Fibroblast of mammary gland (primary cell): Measurements from ENCODE around the gene PAQR6.

ENCODE experiments used
- DNase-seq: peaks from one replicate; pipeline ENCODE4 v3.0.0-alpha.2; 2010; ENCODE audit warnings: low read depth
- H3K4me3 ChIP-seq: 2 replicates; pipeline ENCODE4 v1.5.1; 2011; ENCODE audit warnings: low read depth, mild to moderate bottlenecking, low read length, moderate library complexity; ENCODE audit not compliant: control insufficient read depth
- TF ChIP-seq, protein P1 (sequence below): conservative IDR thresholded peaks from 2 replicates; pipeline ENCODE4 v1.5.1; 2011; ENCODE audit warnings: low read depth, low read length, inconsistent platforms; ENCODE audit not compliant: control insufficient read depth, insufficient read depth

Gene PAQR6

DNA sequence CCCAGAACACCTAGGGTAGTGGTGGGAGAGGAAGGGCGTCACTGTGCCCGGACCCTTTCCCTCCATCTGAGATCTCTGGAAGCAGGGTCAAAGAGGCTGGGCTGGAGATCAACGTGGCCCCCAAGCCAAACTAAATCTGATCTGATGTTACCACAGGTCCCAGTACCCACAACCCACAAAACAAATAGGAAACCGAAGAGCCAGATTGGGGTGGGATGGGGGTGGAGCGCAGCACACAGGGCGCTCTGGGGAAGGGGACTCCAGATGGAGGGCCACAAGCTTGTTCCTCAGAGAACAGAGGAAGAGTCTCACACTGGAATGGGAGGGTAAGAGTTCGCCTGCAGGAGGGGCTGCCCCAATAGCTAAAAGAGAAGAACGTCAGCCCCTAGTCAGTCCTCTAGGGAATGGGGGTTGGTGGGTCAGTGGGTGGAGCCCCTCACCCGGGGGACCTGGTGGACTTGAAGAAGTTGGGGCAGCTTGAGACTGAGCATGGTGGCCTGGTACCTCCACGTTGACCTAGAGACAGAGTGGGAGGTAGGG is 1.5 kb downstream of the PAQR6 start:
- DNase-seq: no peak
- no peak overlapping the region for H3K4me3 ChIP-seq
- TF ChIP-seq, protein P1, sequence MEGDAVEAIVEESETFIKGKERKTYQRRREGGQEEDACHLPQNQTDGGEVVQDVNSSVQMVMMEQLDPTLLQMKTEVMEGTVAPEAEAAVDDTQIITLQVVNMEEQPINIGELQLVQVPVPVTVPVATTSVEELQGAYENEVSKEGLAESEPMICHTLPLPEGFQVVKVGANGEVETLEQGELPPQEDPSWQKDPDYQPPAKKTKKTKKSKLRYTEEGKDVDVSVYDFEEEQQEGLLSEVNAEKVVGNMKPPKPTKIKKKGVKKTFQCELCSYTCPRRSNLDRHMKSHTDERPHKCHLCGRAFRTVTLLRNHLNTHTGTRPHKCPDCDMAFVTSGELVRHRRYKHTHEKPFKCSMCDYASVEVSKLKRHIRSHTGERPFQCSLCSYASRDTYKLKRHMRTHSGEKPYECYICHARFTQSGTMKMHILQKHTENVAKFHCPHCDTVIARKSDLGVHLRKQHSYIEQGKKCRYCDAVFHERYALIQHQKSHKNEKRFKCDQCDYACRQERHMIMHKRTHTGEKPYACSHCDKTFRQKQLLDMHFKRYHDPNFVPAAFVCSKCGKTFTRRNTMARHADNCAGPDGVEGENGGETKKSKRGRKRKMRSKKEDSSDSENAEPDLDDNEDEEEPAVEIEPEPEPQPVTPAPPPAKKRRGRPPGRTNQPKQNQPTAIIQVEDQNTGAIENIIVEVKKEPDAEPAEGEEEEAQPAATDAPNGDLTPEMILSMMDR: no peak

DNA sequence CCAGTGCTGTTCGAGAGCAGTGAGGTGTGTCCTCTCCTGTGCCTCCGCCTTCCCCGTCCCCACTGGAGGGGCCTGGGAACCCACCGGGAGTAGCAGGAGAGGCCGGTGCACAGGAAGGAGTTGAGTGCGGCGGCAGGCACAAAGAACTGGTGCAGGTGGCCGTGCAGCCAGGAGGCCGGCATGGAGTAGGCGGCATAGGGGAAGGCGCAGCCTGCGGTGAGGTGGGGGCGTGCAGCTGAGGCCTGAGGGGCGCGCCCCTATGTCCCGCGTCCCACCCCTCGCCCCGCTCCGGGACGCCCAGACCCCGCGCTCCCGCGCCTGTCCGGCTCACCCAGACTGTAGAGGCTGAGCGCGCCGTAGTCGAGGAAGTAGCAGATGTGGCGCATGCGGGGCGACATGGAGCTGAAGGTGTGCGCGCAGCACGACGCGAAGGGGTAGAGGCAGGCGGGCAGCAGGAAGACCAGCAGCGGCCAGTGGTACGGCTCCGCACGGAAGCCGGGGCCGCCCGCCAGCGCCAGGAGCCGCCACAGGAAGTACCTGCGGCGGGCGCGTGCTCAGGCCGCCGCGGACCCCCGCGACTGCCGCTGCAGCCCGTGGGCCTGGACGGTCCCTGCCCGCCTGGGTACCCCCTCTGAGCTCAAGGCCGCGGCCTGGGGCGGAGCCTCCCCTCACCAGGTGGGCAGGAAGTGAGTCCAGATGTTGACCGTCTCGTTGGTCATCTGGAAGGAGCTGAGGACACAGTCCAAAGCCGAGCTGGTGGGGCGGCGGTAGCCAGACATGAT is 2.2 kb downstream of the PAQR6 start:
- DNase-seq: no peak
- H3K4me3 ChIP-seq: no peak overlapping the region
- TF ChIP-seq, protein P1: no peak

DNA sequence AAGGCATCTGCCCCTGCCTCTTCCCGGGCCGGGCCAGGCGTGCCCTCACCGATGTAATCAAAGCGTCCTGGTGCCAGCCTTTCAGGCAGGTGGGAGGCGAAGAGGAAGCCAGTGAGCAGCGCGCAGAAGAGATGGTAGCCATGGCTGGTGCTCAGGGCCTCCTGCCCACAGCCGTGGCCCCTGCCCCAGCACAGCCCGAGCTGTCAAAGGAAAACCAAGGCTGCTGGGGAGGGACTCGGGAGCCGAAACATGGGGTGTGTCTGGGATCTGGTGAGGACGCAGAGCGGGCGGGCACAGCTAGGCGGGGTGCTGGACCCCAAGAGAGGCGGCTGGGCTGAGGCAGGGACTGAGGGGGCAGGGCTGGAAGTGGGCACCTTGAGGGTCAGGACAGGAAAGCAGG is 3.1 kb downstream of the PAQR6 start:
- TF ChIP-seq, protein P1: no peak
- no peak for DNase-seq
- H3K4me3 ChIP-seq: no peak overlapping the region

DNA sequence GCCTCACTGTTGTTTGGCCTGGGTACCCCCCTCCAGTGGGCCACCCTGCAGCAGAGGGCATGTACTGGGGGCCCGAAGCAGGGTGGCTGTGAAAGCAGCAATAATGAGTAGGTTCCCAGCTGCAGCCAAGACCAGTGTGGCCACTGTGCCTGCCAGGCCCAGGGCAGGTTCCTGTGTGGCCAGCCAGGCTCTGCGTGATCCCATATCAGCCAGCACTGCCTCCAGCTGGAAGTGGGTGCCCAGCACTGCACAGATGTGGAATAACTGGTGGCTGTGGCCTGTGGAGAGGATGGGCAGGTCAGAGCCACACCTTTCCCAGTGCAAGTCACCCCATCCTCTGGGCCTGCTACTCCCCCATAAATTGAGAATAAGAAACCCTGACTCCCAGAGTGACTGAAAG is 3.7 kb downstream of the PAQR6 start:
- TF ChIP-seq, protein P1: no peak
- DNase-seq: no peak
- no peak overlapping the region for H3K4me3 ChIP-seq

DNA sequence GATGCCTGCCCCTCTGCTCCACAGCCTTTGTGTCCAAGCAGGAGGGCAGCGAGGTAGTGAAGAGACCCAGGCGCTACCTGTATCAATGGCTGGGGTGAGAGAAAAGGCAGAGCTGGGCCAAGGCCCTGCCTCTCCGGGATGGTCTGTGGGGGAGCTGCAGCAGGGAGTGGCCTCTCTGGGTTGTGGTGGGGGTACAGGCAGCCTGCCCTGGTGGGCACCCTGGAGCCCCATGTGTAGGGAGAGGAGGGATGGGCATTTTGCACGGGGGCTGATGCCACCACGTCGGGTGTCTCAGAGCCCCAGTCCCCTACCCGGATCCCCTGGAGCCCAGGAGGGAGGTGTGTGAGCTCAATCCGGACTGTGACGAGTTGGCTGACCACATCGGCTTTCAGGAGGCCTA is 5.1 kb downstream of the PAQR6 start:
- TF ChIP-seq, protein P1: no peak
- H3K4me3 ChIP-seq: no peak overlapping the region
- no peak for DNase-seq

DNA sequence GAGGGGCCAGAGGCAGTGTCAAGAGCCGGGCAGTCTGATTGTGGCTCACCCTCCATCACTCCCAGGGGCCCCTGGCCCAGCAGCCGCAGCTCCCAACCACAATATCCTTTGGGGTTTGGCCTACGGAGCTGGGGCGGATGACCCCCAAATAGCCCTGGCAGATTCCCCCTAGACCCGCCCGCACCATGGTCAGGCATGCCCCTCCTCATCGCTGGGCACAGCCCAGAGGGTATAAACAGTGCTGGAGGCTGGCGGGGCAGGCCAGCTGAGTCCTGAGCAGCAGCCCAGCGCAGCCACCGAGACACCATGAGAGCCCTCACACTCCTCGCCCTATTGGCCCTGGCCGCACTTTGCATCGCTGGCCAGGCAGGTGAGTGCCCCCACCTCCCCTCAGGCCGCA is 5.9 kb downstream of the PAQR6 start, which contains the start of gene BGLAP:
BGLAP (plus strand) TSS at position 259 of the 400 bp plus-strand sequence; CDS start at position 307, 48 bp downstream.
- DNase-seq: no peak
- TF ChIP-seq, protein P1: no peak
- no peak within 1 kb of the TSS for H3K4me3 ChIP-seq
